SIG-M5 treated with dmso at 0.1 percent for 504 hours (cell line): ENCODE data around the gene EMC7.
"Not testable (repeated sequence)": the region's sequence is repeated elsewhere in the genome, so short reads cannot be mapped to it uniquely, and the experiment has no call there.

Experiments used
- DNase-seq: peaks from one replicate; lab custom pipeline; 2025; ENCODE audit not compliant: unreplicated experiment; lab: John Stamatoyannopoulos, UW

EMC7 gene

GRCh38 chr15:34099914-34100313 is 1.7 kb downstream of the EMC7 start:
- DNase-seq = no peak

GRCh38 chr15:34085746-34086145 is 15.9 kb downstream of the EMC7 start:
- DNase-seq = no peak

GRCh38 chr15:34084086-34084485 is 17.6 kb downstream of the EMC7 start:
- no peak for DNase-seq

- no peak for DNase-seq
Measured at GRCh38 chr15:34079904-34080303, 21.8 kb downstream of the EMC7 start.

GRCh38 chr15:34078900-34079299 is 22.8 kb downstream of the EMC7 start:
- no peak for DNase-seq

- no peak for DNase-seq
Measured at GRCh38 chr15:34076785-34077184, 24.9 kb downstream of the EMC7 start.

- DNase-seq = no peak
Measured at GRCh38 chr15:34070003-34070402, 31.7 kb downstream of the EMC7 start.

- DNase-seq = no peak
Measured at GRCh38 chr15:34065941-34066340, 35.7 kb downstream of the EMC7 start.

- DNase-seq = no peak
Measured at GRCh38 chr15:34065261-34065660, 36.4 kb downstream of the EMC7 start.

GRCh38 chr15:34064438-34064837 is 37.2 kb downstream of the EMC7 start:
- no peak for DNase-seq

GRCh38 chr15:34059946-34060345 is 41.7 kb downstream of the EMC7 start:
- DNase-seq = no peak

- no peak for DNase-seq
Measured at GRCh38 chr15:34059476-34059875, 42.2 kb downstream of the EMC7 start.

- no peak for DNase-seq
Measured at GRCh38 chr15:34056911-34057310, 44.8 kb downstream of the EMC7 start.

- DNase-seq = no peak
Measured at GRCh38 chr15:34055868-34056595, 45.6 kb downstream of the EMC7 start.

GRCh38 chr15:34054081-34054707 is 47.5 kb downstream of the EMC7 start:
- DNase-seq = no peak

- not testable (repeated sequence) for DNase-seq
Measured at GRCh38 chr15:34050385-34050784, 51.3 kb downstream of the EMC7 start.

- DNase-seq = no peak
Measured at GRCh38 chr15:34049112-34049511, 52.5 kb downstream of the EMC7 start.

- no peak for DNase-seq
Measured at GRCh38 chr15:34047893-34048775, 53.5 kb downstream of the EMC7 start.

- DNase-seq = no peak
Measured at GRCh38 chr15:34046471-34047145, 55.1 kb downstream of the EMC7 start.

GRCh38 chr15:34043813-34044212 is 57.8 kb downstream of the EMC7 start:
- DNase-seq = no peak

GRCh38 chr15:34043391-34043790 is 58.3 kb downstream of the EMC7 start:
- no peak for DNase-seq
